Ovary (tissue), 9 donors: ENCODE data around the gene RNF182. TPM values are rescaled to one million over a fixed set of nuclear protein-coding genes. Genes with fewer than 3 reads are reported as not detected.

Experiments
- DNase-seq, 5 donors: peaks; one replicate each; pipeline ENCODE4 v3.0.0-alpha.2; 2019 to 2020
- H3K27ac ChIP-seq, 2 donors: fragments of 200-600 bp; one replicate each; pipeline versions ENCODE4 v1.5.1 to v1.8.0; 2019 to 2022
- H3K27me3 ChIP-seq: fragments of 200-600 bp; one replicate; pipeline ENCODE4 v1.8.0; 2022
- H3K36me3 ChIP-seq: fragments of 200-600 bp; sonication (generic); one replicate; pipeline ENCODE4 v1.5.1; 2019
- H3K4me1 ChIP-seq: one replicate; pipeline ENCODE4 v1.8.1; 2013; ENCODE audit warnings: mild to moderate bottlenecking, moderate library complexity; ENCODE audit not compliant: insufficient read depth
- H3K4me3 ChIP-seq: fragments of 200-600 bp; sonication (generic); one replicate; pipeline ENCODE4 v1.5.1; 2017
- H3K9me3 ChIP-seq, 2 donors: fragments of 200-600 bp in 1 of 2; sonication (generic) in 1 of 2; one replicate each; pipeline versions ENCODE4 v1.5.1 to v1.8.1; 2013 to 2019; ENCODE audit warnings: mild to moderate bottlenecking in 1 of 2, moderate library complexity in 1 of 2
- CTCF ChIP-seq, 3 donors: fragments of 450-650 bp in 2 of 3; fragments of 200-600 bp in 1 of 3; IDR thresholded peaks; one replicate each; pipeline versions ENCODE4 v1.5.1 to v1.8.0; 2016 to 2022; ENCODE audit warnings: antibody characterized with exemption in 3 of 3, mild to moderate bottlenecking in 1 of 3
- EP300 ChIP-seq: sonication (generic); formaldehyde crosslinking; IDR thresholded peaks from one replicate; pipeline ENCODE4 v1.6.1; 2017; ENCODE audit warnings: antibody characterized with exemption
- POLR2A ChIP-seq: fragments of 450-650 bp; IDR thresholded peaks from one replicate; pipeline ENCODE4 v1.6.1; 2017; ENCODE audit warnings: antibody characterized with exemption, mild to moderate bottlenecking, moderate library complexity
- WGBS, 3 donors: extraction: QIAGEN DNeasy Blood & Tissue Kit in 1 of 3; methylation state at CpG; one replicate each; pipeline versions ENCODE4 v1.1.5 to v1.1.7; 2013 to 2017; 5-methylcytosine and 5-hydroxymethylcytosine counted together
- intact Hi-C, 4 donors: fragments of 100-400 bp; cut with DNase I; formaldehyde crosslinking; loops; one replicate each; pipeline versions ENCODE4 v1.11.0 to v1.15.1; 2022 to 2023
- polyA plus RNA-seq, 2 donors: library from polyadenylated mRNA; stranded (reverse); fragments of 200-250 nt in 1 of 2; fragments of 350-450 nt in 1 of 2; fragmentation: Illumina TruSeq in 1 of 2; extraction: RNeasy Lipid Tissue Mini Kit (QIAGEN cat#74804) in 1 of 2; gene quantifications; one replicate each; pipeline ENCODE4 v1.2.3, GENCODE V29; 2013 to 2014
- total RNA-seq, 7 donors: library from RNA; depleted of rRNA in 2 of 7; stranded (reverse); fragments of >200 nt in 2 of 7; fragmentation: NEBNext Ultra II Directional in 3 of 7; extraction: Animal tissue kit (Norgen Biotek cat#: 25700) in 3 of 7; gene quantifications; one replicate each; pipeline versions ENCODE4 v1.1.0 to v1.2.4, GENCODE V29; 2016 to 2023
- donor health status: DM: no; HTN: no; CAD: no; lungs with moderate emphysema.
- donor health status: DM: no; HTN: no; CAD: no.
- donor health status: Bipolar disorder and iron deficiency.
- donor health status: DM: yes; HTN: yes; CAD: no.
- donor health status: DM: no; HTN: no; CAD: no.
- donor health status: DM: yes; HTN: yes; CAD: no.

The RNF182 gene
- total and polyA plus RNA-seq, 9 donors: 0.42 to 3.9 (median 0.93) TPM; not detected in 1

GRCh38 chr6:13978102-13978640, 53.4 kb downstream of the RNF182 start:
- TF ChIP-seq EP300 (no peak), CTCF (IDR thresholded peaks at IDR 0.05) (no peak), POLR2A (no peak)
- Histone ChIP-seq H3K27me3 (no peaks in the 10 kb centered on the region), H3K9me3 (no peaks in the 10 kb centered on the region), H3K36me3 (no peaks in the 10 kb centered on the region), H3K27ac (no peak overlapping the region), H3K4me3 (no peak overlapping the region), H3K4me1 (no peaks in the 10 kb centered on the region)
- intact Hi-C loops: no loop called here
- DNase-seq: no peak
- 86 to 92% (median 91%) methylated on average over 6 of the region's 6 CpGs for WGBS, 3 donors

- Histone ChIP-seq H3K4me1 (no peaks in the 10 kb centered on the region), H3K36me3 (no peaks in the 10 kb centered on the region), H3K9me3 (no peaks in the 10 kb centered on the region), H3K4me3 (no peak overlapping the region), H3K27ac (no peak overlapping the region), H3K27me3 (no peaks in the 10 kb centered on the region)
- intact Hi-C loops: no loop called here
- TF ChIP-seq CTCF (IDR thresholded peaks at IDR 0.05) (no peak), EP300 (no peak), POLR2A (no peak)
- 58 to 80% (median 65%) methylated on average over 2 of the region's 2 CpGs for WGBS, 3 donors
- no peak for DNase-seq
Measured at GRCh38 chr6:13978787-13979186, 54.0 kb downstream of the RNF182 start.

DNA sequence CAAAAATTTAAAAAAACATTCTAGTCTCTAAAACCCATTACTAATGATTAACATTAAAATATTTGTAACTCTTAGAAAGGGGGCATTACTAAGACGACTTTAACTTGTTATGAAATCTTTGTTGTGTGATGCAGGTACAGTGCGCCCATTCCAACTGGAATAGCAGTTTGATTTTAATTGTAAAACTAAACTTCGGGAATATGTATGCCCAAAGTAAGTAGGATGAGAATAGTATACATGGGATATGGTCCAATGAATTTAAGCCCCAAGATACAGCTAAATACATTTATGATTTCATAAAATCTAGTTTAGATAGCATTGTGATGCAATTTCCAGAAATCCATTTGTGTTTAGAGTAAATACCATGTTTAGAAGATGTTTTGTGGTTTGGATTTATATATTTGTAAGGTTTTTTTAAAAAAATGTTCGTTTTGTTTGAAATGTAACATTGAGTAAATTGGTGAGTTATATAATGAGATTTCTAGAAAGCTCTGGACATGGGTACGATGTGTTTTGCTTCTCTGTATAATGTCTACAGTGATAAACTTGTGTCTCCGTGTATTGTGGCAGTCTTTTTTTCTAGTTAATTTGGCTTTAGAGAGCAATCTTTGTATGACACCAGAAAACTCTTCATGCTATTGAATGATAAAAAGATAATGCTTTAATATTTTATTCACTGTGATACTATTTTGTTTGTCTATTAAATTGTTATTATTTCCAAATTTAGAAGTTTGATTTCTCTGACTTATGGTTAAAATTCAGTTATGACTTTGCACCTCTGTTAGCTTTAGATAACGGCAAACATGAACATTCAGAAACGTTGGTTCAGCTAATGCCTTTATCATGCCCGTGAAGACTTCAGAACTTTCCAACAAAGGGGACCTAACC, 54.8 kb downstream of the RNF182 start:
- no peaks in the 10 kb centered on the region for H3K36me3 ChIP-seq
- H3K9me3 ChIP-seq: no peaks in the 10 kb centered on the region
- no peak for DNase-seq
- H3K27ac ChIP-seq: no peak overlapping the region
- no peaks in the 10 kb centered on the region for H3K27me3 ChIP-seq
- 77 to 88% (median 82%) methylated on average over 9 of the region's 9 CpGs for WGBS, 3 donors
- no peak overlapping the region for H3K4me3 ChIP-seq
- TF ChIP-seq CTCF (IDR thresholded peaks at IDR 0.05) (no peak), POLR2A (no peak), EP300 (no peak)
- H3K4me1 ChIP-seq: no peaks in the 10 kb centered on the region
- intact Hi-C loops: no loop called here

DNA sequence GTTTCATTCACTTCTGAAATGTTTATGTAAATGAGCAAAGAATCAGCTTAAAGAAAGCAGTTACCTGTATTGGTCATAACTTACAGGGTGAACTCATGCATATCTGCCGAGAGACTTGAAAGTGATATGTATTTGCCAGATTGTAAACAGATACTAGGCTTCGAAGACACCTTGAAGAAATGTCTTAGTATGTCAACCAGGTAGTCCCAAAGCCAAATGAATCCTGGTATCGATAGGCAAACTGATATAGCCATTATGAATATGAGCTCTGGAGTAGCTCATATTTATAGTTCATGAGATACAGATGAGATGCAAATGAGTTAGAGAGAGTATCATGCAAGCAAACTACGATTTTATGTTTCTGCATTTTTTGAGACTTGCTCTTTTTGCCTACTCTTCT, 55.8 kb downstream of the RNF182 start:
- TF ChIP-seq EP300: no peak
- TF ChIP-seq POLR2A: no peak
- TF ChIP-seq CTCF (IDR thresholded peaks at IDR 0.05): no peak
- Histone ChIP-seq H3K4me1 (no peaks in the 10 kb centered on the region), H3K4me3 (no peak overlapping the region), H3K27ac (no peak overlapping the region), H3K9me3 (no peaks in the 10 kb centered on the region), H3K36me3 (no peaks in the 10 kb centered on the region), H3K27me3 (no peaks in the 10 kb centered on the region)
- DNase-seq: no peak
- 67 to 91% (median 72%) methylated on average over 4 of the region's 4 CpGs for WGBS, 3 donors
- intact Hi-C loops: no loop called here
